Spleen (tissue), 11 donors: Measurements from ENCODE around the gene FRMPD2. TPM values are rescaled to one million over a fixed set of nuclear protein-coding genes. Genes with fewer than 3 reads are reported as not detected.
"Not testable (repeated sequence)": the region's sequence is repeated elsewhere in the genome, so short reads cannot be mapped to it uniquely, and the experiment has no call there.

Source experiments
- DNase-seq: peaks from one replicate; pipeline ENCODE4 v3.0.0-alpha.2; 2020
- H3K27ac ChIP-seq, 8 donors: fragments of 200-600 bp; sonication (generic) in 7 of 8; 1 replicate in 4 of 8; 2 replicates in 4 of 8; pipeline versions ENCODE4 v1.5.0 to v1.8.0; 2016 to 2021; ENCODE audit warnings: inconsistent platforms in 4 of 8, mild to moderate bottlenecking in 4 of 8, moderate library complexity in 1 of 8
- H3K27me3 ChIP-seq, 7 donors: fragments of 200-600 bp; sonication (generic) in 6 of 7; replicated peaks in 1 of 7; 1 replicate in 4 of 7; 2 replicates in 3 of 7; pipeline versions ENCODE4 v1.5.0 to v1.8.0; 2016 to 2021; ENCODE audit warnings: inconsistent platforms in 3 of 7, mild to moderate bottlenecking in 1 of 7
- H3K36me3 ChIP-seq, 6 donors: fragments of 200-600 bp; sonication (generic) in 5 of 6; 1 replicate in 4 of 6; 2 replicates in 2 of 6; pipeline versions ENCODE4 v1.5.0 to v1.8.0; 2016 to 2021; ENCODE audit warnings: inconsistent platforms in 2 of 6
- H3K4me1 ChIP-seq, 6 donors: fragments of 200-600 bp; sonication (generic) in 5 of 6; 1 replicate in 3 of 6; 2 replicates in 3 of 6; pipeline versions ENCODE4 v1.5.0 to v1.8.0; 2016 to 2021; ENCODE audit warnings: inconsistent platforms in 3 of 6
- H3K4me3 ChIP-seq, 8 donors: fragments of 200-600 bp; sonication (generic) in 7 of 8; 1 replicate in 4 of 8; 2 replicates in 4 of 8; pipeline versions ENCODE4 v1.5.0 to v1.8.0; 2016 to 2021; ENCODE audit warnings: inconsistent platforms in 4 of 8, mild to moderate bottlenecking in 4 of 8, moderate library complexity in 2 of 8
- H3K9me3 ChIP-seq, 8 donors: fragments of 200-600 bp; sonication (generic) in 7 of 8; 1 replicate in 4 of 8; 2 replicates in 4 of 8; pipeline versions ENCODE4 v1.5.0 to v1.8.0; 2016 to 2021; ENCODE audit warnings: inconsistent platforms in 4 of 8
- POLR2A ChIP-seq, 3 donors: fragments of 450-650 bp; IDR thresholded peaks; one replicate each; pipeline ENCODE4 v1.5.1; 2017; ENCODE audit warnings: antibody characterized with exemption in 3 of 3, mild to moderate bottlenecking in 1 of 3
- POLR2AphosphoS5 ChIP-seq, 3 donors: sonication (generic); formaldehyde crosslinking; IDR thresholded peaks; one replicate each; pipeline ENCODE4 v1.5.1; 2017; ENCODE audit warnings: antibody characterized with exemption in 3 of 3
- WGBS, 5 donors: extraction: QIAGEN DNeasy Blood & Tissue Kit in 3 of 5; methylation state at CpG; one replicate each; pipeline versions ENCODE4 v1.1.5 to v1.1.7; 2013 to 2018; 5-methylcytosine and 5-hydroxymethylcytosine counted together
- intact Hi-C: fragments of 100-400 bp; cut with DNase I; formaldehyde crosslinking; loops from one replicate; pipeline ENCODE4 v1.15.0; 2023; ENCODE audit warnings: low total_unique reads
- polyA plus RNA-seq, 3 donors: library from polyadenylated mRNA; stranded (reverse); fragments of 200-250 nt; gene quantifications; one replicate each; pipeline ENCODE4 v1.2.1, GENCODE V29; 2013
- total RNA-seq, 7 donors: library from RNA; depleted of rRNA in 3 of 7; stranded (reverse); fragments of >200 nt in 3 of 7; fragmentation: NEBNext Ultra II Directional in 4 of 7; extraction: Animal tissue kit (Norgen Biotek cat#: 25700) in 4 of 7; gene quantifications; one replicate each; pipeline versions ENCODE4 v1.1.0 to v1.2.1, GENCODE V29; 2016 to 2021
- TF ChIP-seq, protein P1 (sequence below), 11 experiments: fragments of 200-600 bp in 7 of 11; fragments of 450-650 bp in 4 of 11; sonication (generic) in 4 of 11; IDR thresholded peaks in 8 of 11; conservative IDR thresholded peaks in 3 of 11; 1 replicate in 7 of 11; 2 replicates in 4 of 11; pipeline versions ENCODE4 v1.4.0 to v1.8.0; 2016 to 2021; ENCODE audit warnings: antibody characterized with exemption in 11 of 11, inconsistent platforms in 4 of 11, mild to moderate bottlenecking in 1 of 11
- donor health status: healthy with polysubstance abuse.
- donor health status: DM: no; HTN: no; CAD: no; lungs with moderate emphysema.
- donor health status: DM: no; HTN: no; CAD: no.
- donor health status: Bipolar disorder and iron deficiency.
- donor health status: healthy.
- donor health status: DM: no; HTN: no; CAD: no.
- donor health status: DM: yes; HTN: yes; CAD: no.

FRMPD2 gene
- total and polyA plus RNA-seq, 10 donors, result 0.33 TPM; not detected in 9

GRCh38 chr10:48224296-48224695 lies 50.2 kb downstream of the FRMPD2 start:
- no peak for DNase-seq
- Histone ChIP-seq H3K9me3 (no peaks in the 10 kb centered on the region), H3K4me3 (no peak overlapping the region), H3K36me3 (no peaks in the 10 kb centered on the region), H3K27ac (peak overlapping the region in 1 of 8 donors; percentile 54), H3K4me1 (peaks cover 0 to 12% (median 5%) of the 10 kb centered on the region in 6 donors), H3K27me3 (no peaks in the 10 kb centered on the region)
- intact Hi-C loops, result no loop called here
- TF ChIP-seq POLR2AphosphoS5 (IDR thresholded peaks at IDR 0.05) (no peak), POLR2A (IDR thresholded peaks at IDR 0.05) (no peak)
- TF ChIP-seq, protein P1, sequence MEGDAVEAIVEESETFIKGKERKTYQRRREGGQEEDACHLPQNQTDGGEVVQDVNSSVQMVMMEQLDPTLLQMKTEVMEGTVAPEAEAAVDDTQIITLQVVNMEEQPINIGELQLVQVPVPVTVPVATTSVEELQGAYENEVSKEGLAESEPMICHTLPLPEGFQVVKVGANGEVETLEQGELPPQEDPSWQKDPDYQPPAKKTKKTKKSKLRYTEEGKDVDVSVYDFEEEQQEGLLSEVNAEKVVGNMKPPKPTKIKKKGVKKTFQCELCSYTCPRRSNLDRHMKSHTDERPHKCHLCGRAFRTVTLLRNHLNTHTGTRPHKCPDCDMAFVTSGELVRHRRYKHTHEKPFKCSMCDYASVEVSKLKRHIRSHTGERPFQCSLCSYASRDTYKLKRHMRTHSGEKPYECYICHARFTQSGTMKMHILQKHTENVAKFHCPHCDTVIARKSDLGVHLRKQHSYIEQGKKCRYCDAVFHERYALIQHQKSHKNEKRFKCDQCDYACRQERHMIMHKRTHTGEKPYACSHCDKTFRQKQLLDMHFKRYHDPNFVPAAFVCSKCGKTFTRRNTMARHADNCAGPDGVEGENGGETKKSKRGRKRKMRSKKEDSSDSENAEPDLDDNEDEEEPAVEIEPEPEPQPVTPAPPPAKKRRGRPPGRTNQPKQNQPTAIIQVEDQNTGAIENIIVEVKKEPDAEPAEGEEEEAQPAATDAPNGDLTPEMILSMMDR (IDR thresholded peaks at IDR 0.05 in 8 of 11, conservative IDR thresholded peaks at IDR 0.05 in 3 of 11), result no peak
- WGBS, 5 donors, result 54 to 100% (median 81%) methylated on average over 1 of the region's 1 CpG

DNA sequence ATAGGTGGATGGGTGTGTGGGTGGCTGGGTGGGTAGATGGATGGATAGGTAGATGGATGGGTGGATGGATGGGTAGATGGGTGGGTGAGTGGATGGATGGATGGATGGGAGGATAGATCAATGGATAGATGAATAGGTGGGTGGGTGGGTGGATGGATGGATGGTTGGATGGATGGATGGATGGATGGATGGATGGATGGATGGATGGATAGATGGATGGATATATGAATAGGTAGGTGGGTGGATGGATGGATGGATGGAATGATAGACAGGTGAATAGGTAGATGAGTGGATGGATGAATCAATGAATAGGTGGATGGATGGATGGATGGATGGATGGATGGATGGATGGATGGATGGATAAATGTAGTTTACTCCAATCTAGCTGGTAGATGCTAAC lies 52.7 kb downstream of the FRMPD2 start:
- TF ChIP-seq POLR2AphosphoS5 (IDR thresholded peaks at IDR 0.05) (no peak), POLR2A (IDR thresholded peaks at IDR 0.05) (no peak)
- TF ChIP-seq, protein P1 (IDR thresholded peaks at IDR 0.05 in 8 of 11, conservative IDR thresholded peaks at IDR 0.05 in 3 of 11), result no peak
- Histone ChIP-seq H3K4me1 (peaks cover 0 to 12% (median 5%) of the 10 kb centered on the region in 6 donors), H3K4me3 (no peak overlapping the region), H3K27ac (no peak overlapping the region), H3K9me3 (no peaks in the 10 kb centered on the region), H3K36me3 (no peaks in the 10 kb centered on the region), H3K27me3 (peaks cover 0 to 5% (median 0%) of the 10 kb centered on the region in 7 donors)
- no peak for DNase-seq
- intact Hi-C loops, result no loop called here

- H3K36me3 ChIP-seq, H3K4me3 ChIP-seq, H3K27me3 ChIP-seq, H3K27ac ChIP-seq, DNase-seq, intact Hi-C loops, H3K9me3 ChIP-seq: not testable (repeated sequence)
- peaks cover 0 to 12% (median 5%) of the 10 kb centered on the region in 6 donors for H3K4me1 ChIP-seq
- 89 to 97% (median 94%) methylated on average over 3 of the region's 3 CpGs for WGBS, 5 donors
These were observed 53.5 kb downstream of the FRMPD2 start for GRCh38 chr10:48221031-48221430.

- intact Hi-C loops, result no loop called here
- H3K4me3 ChIP-seq, result no peak overlapping the region
- WGBS, 5 donors, result 75 to 89% (median 86%) methylated on average over 1 of the region's 1 CpG
- no peaks in the 10 kb centered on the region for H3K4me1 ChIP-seq
- H3K27ac ChIP-seq, result no peak overlapping the region
- H3K36me3 ChIP-seq, result no peaks in the 10 kb centered on the region
- TF ChIP-seq, protein P1 (IDR thresholded peaks at IDR 0.05 in 8 of 11, conservative IDR thresholded peaks at IDR 0.05 in 3 of 11), result no peak
- TF ChIP-seq POLR2A (IDR thresholded peaks at IDR 0.05) (no peak), POLR2AphosphoS5 (IDR thresholded peaks at IDR 0.05) (no peak)
- H3K9me3 ChIP-seq, result peaks cover 0 to 4% (median 0%) of the 10 kb centered on the region in 8 donors
- no peak for DNase-seq
- H3K27me3 ChIP-seq, result peaks cover 0 to 5% (median 0%) of the 10 kb centered on the region in 7 donors
These were observed 55.3 kb downstream of the FRMPD2 start for GRCh38 chr10:48219194-48219593.

DNA sequence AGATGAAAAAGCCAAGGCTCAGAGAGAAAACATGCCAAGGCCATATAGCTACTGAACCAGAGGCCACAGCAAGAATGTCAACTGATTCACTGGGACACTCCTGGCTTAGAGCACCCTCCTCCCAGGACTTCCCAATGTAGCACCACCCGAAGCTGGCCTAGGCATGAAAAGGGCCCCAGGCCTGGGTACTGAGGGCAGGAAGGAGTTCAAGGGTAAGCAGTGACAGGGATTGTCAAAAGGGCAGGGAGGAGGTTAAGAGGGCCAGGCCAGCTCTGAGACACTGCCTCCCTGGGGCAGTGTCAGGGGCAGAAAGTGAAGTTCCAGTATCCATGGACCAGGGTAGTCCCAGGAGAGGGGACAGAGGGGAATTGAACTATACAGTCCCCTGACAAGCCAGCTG lies 57.8 kb downstream of the FRMPD2 start:
- H3K4me3 ChIP-seq, result no peak overlapping the region
- DNase-seq, result no peak
- no peaks in the 10 kb centered on the region for H3K36me3 ChIP-seq
- peaks cover 0 to 6% (median 0%) of the 10 kb centered on the region in 7 donors for H3K27me3 ChIP-seq
- intact Hi-C loops, result no loop called here
- H3K9me3 ChIP-seq, result peaks cover 0 to 4% (median 0%) of the 10 kb centered on the region in 8 donors
- H3K27ac ChIP-seq, result no peak overlapping the region
- WGBS, 5 donors, result 60 to 89% (median 82%) methylated on average over 1 of the region's 1 CpG
- no peaks in the 10 kb centered on the region for H3K4me1 ChIP-seq
- TF ChIP-seq, protein P1 (IDR thresholded peaks at IDR 0.05 in 8 of 11, conservative IDR thresholded peaks at IDR 0.05 in 3 of 11), result no peak
- TF ChIP-seq POLR2AphosphoS5 (IDR thresholded peaks at IDR 0.05) (no peak), POLR2A (IDR thresholded peaks at IDR 0.05) (no peak)
